ENCODE measurements around the gene DGKB. TPM values are rescaled to one million over a fixed set of nuclear protein-coding genes. Genes with fewer than 3 reads are reported as not detected.

DGKB gene
- total and polyA plus RNA-seq, 2 donors (not counting 1 experiment from before 2014, with no cell fraction given), result 0.31 TPM; not detected in 1

GRCh38 chr7:14908697-14909096 lies 6.1 kb upstream of the DGKB start:
- Histone ChIP-seq H3K9me3 (ENCODE audit: control insufficient read depth, insufficient read depth, low read depth, low read length) (no peaks in the 10 kb centered on the region), H3K4me2 (ENCODE audit: extremely low read depth, insufficient read depth, low read length) (no peak overlapping the region), H3K4me1 (ENCODE audit: control insufficient read depth, extremely low read depth, insufficient read depth, low read length) (no peaks in the 10 kb centered on the region), H4K20me1 (ENCODE audit: control insufficient read depth, extremely low read depth, insufficient read depth, low read length) (no peaks in the 10 kb centered on the region), H3K36me3 (ENCODE audit: control insufficient read depth, insufficient read depth, low read length) (no peaks in the 10 kb centered on the region), H3K9ac (ENCODE audit: insufficient read depth, low read length) (no peak overlapping the region), H3K79me2 (ENCODE audit: control insufficient read depth, insufficient read depth, low read length) (no peaks in the 10 kb centered on the region), H3K4me3 (replicated peaks in 1 of 4; ENCODE audit: control extremely low read depth in 1 of 4, insufficient read depth in 1 of 4, low read depth in 3 of 4, low read length in 4 of 4) (no peak overlapping the region), H3K27ac (ENCODE audit: insufficient read depth, low read length) (no peak overlapping the region), H2AFZ (ENCODE audit: low read length) (no peak overlapping the region), H3K27me3 (ENCODE audit: control insufficient read depth, insufficient read depth, low read length) (no peaks in the 10 kb centered on the region)
- no peak for TF ChIP-seq EZH2 (IDR thresholded peaks at IDR 0.05; ENCODE audit: low read length, missing control alignments)
- no peak for TF ChIP-seq CTCF (conservative IDR thresholded peaks at IDR 0.05 in 1 of 2, IDR thresholded peaks at IDR 0.05 in 1 of 2; ENCODE audit: low read depth in 1 of 2, low read length in 2 of 2)
- DNase-seq (ENCODE audit: low read depth in 2 of 2), result no peak

- Histone ChIP-seq H3K4me1 (ENCODE audit: control insufficient read depth, extremely low read depth, insufficient read depth, low read length) (no peaks in the 10 kb centered on the region), H3K4me2 (ENCODE audit: extremely low read depth, insufficient read depth, low read length) (no peak overlapping the region), H3K79me2 (ENCODE audit: control insufficient read depth, insufficient read depth, low read length) (no peaks in the 10 kb centered on the region), H3K9ac (ENCODE audit: insufficient read depth, low read length) (no peak overlapping the region), H3K27me3 (ENCODE audit: control insufficient read depth, insufficient read depth, low read length) (no peaks in the 10 kb centered on the region), H3K4me3 (replicated peaks in 1 of 4; ENCODE audit: control extremely low read depth in 1 of 4, insufficient read depth in 1 of 4, low read depth in 3 of 4, low read length in 4 of 4) (no peak overlapping the region), H3K27ac (ENCODE audit: insufficient read depth, low read length) (no peak overlapping the region), H4K20me1 (ENCODE audit: control insufficient read depth, extremely low read depth, insufficient read depth, low read length) (no peaks in the 10 kb centered on the region), H2AFZ (ENCODE audit: low read length) (no peak overlapping the region), H3K36me3 (ENCODE audit: control insufficient read depth, insufficient read depth, low read length) (no peaks in the 10 kb centered on the region), H3K9me3 (ENCODE audit: control insufficient read depth, insufficient read depth, low read depth, low read length) (no peaks in the 10 kb centered on the region)
- TF ChIP-seq CTCF (conservative IDR thresholded peaks at IDR 0.05 in 1 of 2, IDR thresholded peaks at IDR 0.05 in 1 of 2; ENCODE audit: low read depth in 1 of 2, low read length in 2 of 2) (no peak), EZH2 (IDR thresholded peaks at IDR 0.05; ENCODE audit: low read length, missing control alignments) (no peak)
- no peak for DNase-seq (ENCODE audit: low read depth in 2 of 2)
Measured at GRCh38 chr7:14905764-14906163, 3.2 kb upstream of the DGKB start.

- no peaks in the 10 kb centered on the region for H4K20me1 ChIP-seq (ENCODE audit: control insufficient read depth, extremely low read depth, insufficient read depth, low read length)
- H3K4me3 ChIP-seq (replicated peaks in 1 of 4; ENCODE audit: control extremely low read depth in 1 of 4, insufficient read depth in 1 of 4, low read depth in 3 of 4, low read length in 4 of 4), result no peak overlapping the region
- H3K9me3 ChIP-seq (ENCODE audit: control insufficient read depth, insufficient read depth, low read depth, low read length), result no peaks in the 10 kb centered on the region
- H3K36me3 ChIP-seq (ENCODE audit: control insufficient read depth, insufficient read depth, low read length), result no peaks in the 10 kb centered on the region
- no peak overlapping the region for H3K4me2 ChIP-seq (ENCODE audit: extremely low read depth, insufficient read depth, low read length)
- no peak overlapping the region for H3K27ac ChIP-seq (ENCODE audit: insufficient read depth, low read length)
- no peak overlapping the region for H2AFZ ChIP-seq (ENCODE audit: low read length)
- TF ChIP-seq EZH2 (IDR thresholded peaks at IDR 0.05; ENCODE audit: low read length, missing control alignments), result no peak
- TF ChIP-seq CTCF (conservative IDR thresholded peaks at IDR 0.05 in 1 of 2, IDR thresholded peaks at IDR 0.05 in 1 of 2; ENCODE audit: low read depth in 1 of 2, low read length in 2 of 2), result no peak
- H3K27me3 ChIP-seq (ENCODE audit: control insufficient read depth, insufficient read depth, low read length), result no peaks in the 10 kb centered on the region
- no peak overlapping the region for H3K9ac ChIP-seq (ENCODE audit: insufficient read depth, low read length)
- H3K4me1 ChIP-seq (ENCODE audit: control insufficient read depth, extremely low read depth, insufficient read depth, low read length), result no peaks in the 10 kb centered on the region
- H3K79me2 ChIP-seq (ENCODE audit: control insufficient read depth, insufficient read depth, low read length), result no peaks in the 10 kb centered on the region
- no peak for DNase-seq (ENCODE audit: low read depth in 2 of 2)
Measured at GRCh38 chr7:14900051-14900450, 2.5 kb downstream of the DGKB start.
